Activated naive CD4-positive, alpha-beta T cell treated with anti-CD3 and anti-CD28 coated beads, Interleukin-2, amount 50 U/mL, for 24 hours (primary cell): ENCODE results near the gene SLC36A1.
"Not testable (repeated sequence)": the region's sequence is repeated elsewhere in the genome, so short reads cannot be mapped to it uniquely, and the experiment has no call there.

Experiments
- H3K27ac Mint-ChIP-seq: one replicate; pipeline ENCODE4 v1.8.0; 2021; ENCODE audit warnings: mild to moderate bottlenecking, mixed read lengths
- H3K27me3 Mint-ChIP-seq: one replicate; pipeline ENCODE4 v1.8.0; 2021; ENCODE audit warnings: mixed read lengths
- H3K36me3 Mint-ChIP-seq: one replicate; pipeline ENCODE4 v1.8.0; 2021; ENCODE audit warnings: mixed read lengths
- H3K4me1 Mint-ChIP-seq: one replicate; pipeline ENCODE4 v1.8.0; 2021; ENCODE audit warnings: mixed read lengths
- H3K4me3 Mint-ChIP-seq: one replicate; pipeline ENCODE4 v1.8.0; 2021; ENCODE audit warnings: mild to moderate bottlenecking, mixed read lengths
- H3K9me3 Mint-ChIP-seq: one replicate; pipeline ENCODE4 v1.8.0; 2021; ENCODE audit warnings: mixed read lengths

The SLC36A1 gene

DNA sequence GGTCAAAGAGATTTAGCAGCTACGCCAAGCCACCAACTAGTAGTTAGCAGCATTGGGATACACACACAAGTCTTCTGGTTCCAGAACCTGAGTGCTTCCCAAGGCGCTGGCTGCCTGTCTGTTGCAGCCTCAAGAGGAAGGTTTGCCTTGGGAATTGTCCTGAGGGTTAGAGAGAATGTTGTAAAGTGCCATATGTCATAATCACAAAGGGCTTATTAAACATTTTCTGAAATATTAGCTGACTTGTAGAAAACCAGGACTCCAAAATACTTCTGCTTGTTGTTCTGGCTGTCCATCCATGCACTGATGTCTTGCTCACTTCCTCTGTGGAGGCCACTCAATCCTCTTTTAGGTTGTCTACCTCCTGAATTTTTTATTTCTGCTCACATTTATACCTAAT lies 46.3 kb downstream of the SLC36A1 start:
- no peak overlapping the region for H3K4me3 Mint-ChIP-seq

DNA sequence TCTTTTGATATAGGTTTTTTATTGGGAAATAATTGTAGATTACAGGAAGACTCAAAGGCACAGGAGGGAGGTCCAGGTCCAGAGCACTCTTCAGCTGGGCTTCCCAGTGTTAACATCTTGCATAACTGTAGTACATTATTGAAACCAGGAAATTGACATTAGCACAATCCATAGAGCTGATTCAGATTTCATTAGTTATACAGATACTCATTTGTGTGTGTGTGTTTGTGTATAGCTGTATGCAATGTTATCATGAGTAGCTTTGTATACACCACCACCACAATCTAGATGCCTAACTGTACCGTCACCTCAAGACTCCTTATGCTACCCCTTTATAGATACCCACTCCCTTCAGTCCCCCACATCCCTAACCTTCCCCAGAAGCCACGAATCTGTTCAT lies 47.9 kb downstream of the SLC36A1 start:
- Mint-ChIP-seq H3K36me3 (peaks cover 3% of the 10 kb centered on the region), H3K4me3 (no peak overlapping the region), H3K9me3 (no peaks in the 10 kb centered on the region), H3K4me1 (no peaks in the 10 kb centered on the region), H3K27me3 (no peaks in the 10 kb centered on the region), H3K27ac (no peak overlapping the region)

More for the DNA sequence above, 46.3 kb downstream of the SLC36A1 start:
- no peak overlapping the region for H3K27ac Mint-ChIP-seq
- H3K27me3 Mint-ChIP-seq = no peaks in the 10 kb centered on the region
- H3K9me3 Mint-ChIP-seq = no peaks in the 10 kb centered on the region
- H3K36me3 Mint-ChIP-seq = peaks cover 6% of the 10 kb centered on the region
- no peaks in the 10 kb centered on the region for H3K4me1 Mint-ChIP-seq

DNA sequence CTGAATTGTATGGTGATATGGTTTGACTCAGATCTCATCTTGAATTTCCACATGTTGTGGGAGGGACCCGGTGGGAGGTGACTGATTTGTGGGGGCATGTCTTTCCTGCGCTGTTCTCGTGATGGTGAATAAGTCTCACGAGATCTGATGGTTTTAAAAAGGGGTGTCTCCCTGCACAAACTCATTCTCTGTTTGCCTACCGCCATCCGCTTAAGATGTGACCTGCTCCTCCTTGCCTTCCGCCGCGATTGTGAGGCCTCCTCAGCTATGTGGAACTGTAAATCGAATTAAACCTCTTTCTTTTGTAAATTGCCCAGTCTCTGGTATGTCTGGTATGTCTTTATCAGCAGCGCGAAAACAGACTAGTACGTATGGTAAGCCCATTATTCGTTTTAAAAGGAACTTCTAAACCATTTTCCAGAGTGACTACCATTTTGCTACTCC lies 48.7 kb downstream of the SLC36A1 start:
- peaks cover 5% of the 10 kb centered on the region for H3K4me1 Mint-ChIP-seq
- no peaks in the 10 kb centered on the region for H3K9me3 Mint-ChIP-seq
- H3K27ac Mint-ChIP-seq = no peak overlapping the region
- H3K27me3 Mint-ChIP-seq = no peaks in the 10 kb centered on the region
- H3K36me3 Mint-ChIP-seq = peaks cover 3% of the 10 kb centered on the region
- no peak overlapping the region for H3K4me3 Mint-ChIP-seq

DNA sequence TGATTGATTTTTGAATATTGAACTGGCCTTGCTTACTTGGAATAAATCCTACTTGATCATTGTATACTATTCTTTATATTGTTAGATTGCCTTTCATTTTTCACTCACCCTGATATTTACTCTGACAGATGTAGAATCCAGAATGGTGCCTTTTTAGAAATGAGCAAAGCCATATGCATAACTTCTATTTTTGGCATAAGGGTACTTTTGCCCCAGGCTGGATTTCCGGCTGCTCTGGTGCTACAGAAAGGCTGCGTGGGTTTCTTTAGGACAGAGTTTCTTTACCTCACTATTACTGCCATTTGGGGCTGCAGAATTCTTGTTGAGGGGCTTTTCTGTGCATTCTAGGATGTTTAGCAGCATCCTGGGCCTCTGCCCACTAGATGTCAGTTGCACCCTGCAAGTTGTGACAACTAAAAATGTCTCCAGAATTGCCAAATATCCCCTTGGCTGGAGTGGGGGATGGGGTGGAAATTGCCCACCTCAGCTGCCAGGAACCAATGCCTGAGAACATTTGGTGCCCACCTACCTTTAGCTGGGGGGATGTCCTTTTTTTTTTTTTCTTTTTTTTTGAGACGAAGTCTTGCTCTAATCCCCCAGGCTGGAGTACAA lies 50.1 kb downstream of the SLC36A1 start:
- Mint-ChIP-seq H3K4me1 (peaks cover 5% of the 10 kb centered on the region), H3K4me3 (no peak overlapping the region), H3K36me3 (peaks cover 1% of the 10 kb centered on the region), H3K9me3 (no peaks in the 10 kb centered on the region), H3K27me3 (no peaks in the 10 kb centered on the region), H3K27ac (no peak overlapping the region)

DNA sequence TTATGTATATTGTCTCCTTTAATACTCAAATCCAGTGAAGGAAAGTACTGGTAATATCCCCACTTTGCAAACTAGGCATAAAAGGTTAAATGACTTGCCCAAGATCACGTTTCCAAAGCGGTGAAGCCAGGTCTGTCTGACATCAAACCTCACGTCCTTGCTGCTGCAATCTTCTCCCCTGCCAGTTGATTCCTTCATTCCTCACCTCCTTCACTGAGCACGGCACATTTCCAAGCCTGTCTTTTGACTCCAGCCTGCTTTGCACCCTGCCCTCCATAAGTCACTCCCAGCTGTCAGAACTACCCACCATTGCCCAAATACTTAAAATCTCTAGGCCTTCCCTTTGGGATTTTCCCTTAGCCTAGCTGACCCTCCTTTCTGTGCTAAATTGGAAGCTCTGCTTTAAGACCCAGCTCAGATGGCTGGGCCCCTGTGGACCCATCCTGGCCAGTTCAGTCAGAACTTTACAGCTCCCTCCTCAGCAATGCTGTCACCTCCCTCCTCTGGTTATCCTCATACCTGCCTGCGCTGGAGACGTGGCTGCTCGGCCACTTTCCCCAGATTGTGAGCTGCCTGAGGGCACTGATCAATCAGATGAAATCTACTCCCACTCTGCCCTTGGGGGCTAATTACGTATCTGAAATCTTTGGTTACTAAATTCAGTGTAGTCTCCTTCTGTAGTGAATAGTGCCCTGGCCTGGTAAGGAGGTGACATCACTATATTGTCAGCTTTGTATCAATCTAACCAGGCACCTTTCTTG lies 51.2 kb downstream of the SLC36A1 start:
- H3K9me3 Mint-ChIP-seq = no peaks in the 10 kb centered on the region
- H3K27ac Mint-ChIP-seq = peak overlapping the region; percentile 52
- H3K4me1 Mint-ChIP-seq = peaks cover 5% of the 10 kb centered on the region
- H3K36me3 Mint-ChIP-seq = peaks cover 1% of the 10 kb centered on the region
- no peaks in the 10 kb centered on the region for H3K27me3 Mint-ChIP-seq
- no peak overlapping the region for H3K4me3 Mint-ChIP-seq

- no peaks in the 10 kb centered on the region for H3K27me3 Mint-ChIP-seq
- H3K4me3 Mint-ChIP-seq = no peak overlapping the region
- H3K9me3 Mint-ChIP-seq = no peaks in the 10 kb centered on the region
- H3K27ac Mint-ChIP-seq = no peak overlapping the region
- no peaks in the 10 kb centered on the region for H3K36me3 Mint-ChIP-seq
- peaks cover 5% of the 10 kb centered on the region for H3K4me1 Mint-ChIP-seq
Observed at GRCh38 chr5:151499501-151500035, 52.2 kb downstream of the SLC36A1 start.

GRCh38 chr5:151504006-151504405 lies 56.6 kb downstream of the SLC36A1 start:
- H3K27ac Mint-ChIP-seq = no peak overlapping the region
- peaks cover 5% of the 10 kb centered on the region for H3K4me1 Mint-ChIP-seq
- no peaks in the 10 kb centered on the region for H3K27me3 Mint-ChIP-seq
- no peaks in the 10 kb centered on the region for H3K36me3 Mint-ChIP-seq
- no peaks in the 10 kb centered on the region for H3K9me3 Mint-ChIP-seq
- H3K4me3 Mint-ChIP-seq = no peak overlapping the region

- H3K27me3 Mint-ChIP-seq, H3K4me3 Mint-ChIP-seq, H3K9me3 Mint-ChIP-seq, H3K4me1 Mint-ChIP-seq, H3K27ac Mint-ChIP-seq, H3K36me3 Mint-ChIP-seq: not testable (repeated sequence)
Observed at GRCh38 chr5:151508308-151508707, 60.9 kb downstream of the SLC36A1 start.

- no peaks in the 10 kb centered on the region for H3K9me3 Mint-ChIP-seq
- no peaks in the 10 kb centered on the region for H3K27me3 Mint-ChIP-seq
- no peak overlapping the region for H3K4me3 Mint-ChIP-seq
- no peak overlapping the region for H3K27ac Mint-ChIP-seq
- no peaks in the 10 kb centered on the region for H3K4me1 Mint-ChIP-seq
- H3K36me3 Mint-ChIP-seq = no peaks in the 10 kb centered on the region
Observed at GRCh38 chr5:151509231-151509630, 61.8 kb downstream of the SLC36A1 start.

- Mint-ChIP-seq H3K36me3 (no peaks in the 10 kb centered on the region), H3K27me3 (no peaks in the 10 kb centered on the region), H3K4me3 (no peak overlapping the region), H3K27ac (no peak overlapping the region), H3K9me3 (no peaks in the 10 kb centered on the region), H3K4me1 (no peaks in the 10 kb centered on the region)
Observed at GRCh38 chr5:151509836-151510235, 62.4 kb downstream of the SLC36A1 start.

DNA sequence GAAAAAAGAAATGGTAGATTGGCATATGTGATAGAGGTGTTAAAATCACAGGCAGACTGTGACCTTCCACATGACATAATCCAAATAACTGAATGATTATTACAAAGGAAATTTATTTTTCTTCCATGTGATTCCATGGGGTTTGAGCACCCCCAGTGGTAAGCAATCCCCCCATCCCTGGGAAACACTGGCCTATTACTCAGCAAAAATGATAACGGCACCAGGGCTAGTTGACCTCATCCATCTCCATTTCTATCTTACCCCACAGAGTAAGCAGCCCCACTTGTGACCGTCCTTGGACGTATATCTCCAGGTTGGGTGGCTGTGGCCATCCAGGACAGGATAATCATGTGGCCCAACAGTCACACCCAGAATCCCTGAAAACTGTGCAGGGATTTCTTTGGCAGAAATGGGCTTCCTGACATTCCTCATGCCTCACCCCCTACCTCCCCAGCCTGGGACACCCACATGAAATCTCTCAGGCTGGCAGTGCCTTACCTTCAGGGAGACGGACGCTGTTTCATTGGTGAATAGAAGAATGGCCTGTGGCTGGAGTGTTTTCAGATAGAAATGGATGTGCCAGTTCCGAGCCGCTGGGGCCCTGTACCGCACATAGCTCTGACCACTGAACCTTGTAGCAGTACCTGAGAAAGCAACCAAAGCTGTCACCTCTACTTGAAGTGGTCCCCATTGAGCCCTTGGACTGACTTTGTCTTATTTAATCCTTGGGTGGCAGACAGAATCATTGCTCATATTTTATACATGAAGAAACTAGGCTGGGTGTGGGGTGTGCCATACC lies 69.9 kb downstream of the SLC36A1 start:
- H3K36me3 Mint-ChIP-seq = no peaks in the 10 kb centered on the region
- H3K27ac Mint-ChIP-seq = no peak overlapping the region
- peaks cover 1% of the 10 kb centered on the region for H3K4me1 Mint-ChIP-seq
- no peaks in the 10 kb centered on the region for H3K27me3 Mint-ChIP-seq
- H3K4me3 Mint-ChIP-seq = no peak overlapping the region
- H3K9me3 Mint-ChIP-seq = no peaks in the 10 kb centered on the region

GRCh38 chr5:151520294-151520693 lies 72.9 kb downstream of the SLC36A1 start:
- Mint-ChIP-seq H3K9me3 (no peaks in the 10 kb centered on the region), H3K4me1 (peaks cover 9% of the 10 kb centered on the region), H3K4me3 (no peak overlapping the region), H3K36me3 (no peaks in the 10 kb centered on the region), H3K27me3 (no peaks in the 10 kb centered on the region), H3K27ac (no peak overlapping the region)

- no peak overlapping the region for H3K4me3 Mint-ChIP-seq
- H3K9me3 Mint-ChIP-seq = no peaks in the 10 kb centered on the region
- H3K27ac Mint-ChIP-seq = no peak overlapping the region
- no peaks in the 10 kb centered on the region for H3K27me3 Mint-ChIP-seq
- no peaks in the 10 kb centered on the region for H3K36me3 Mint-ChIP-seq
- peaks cover 9% of the 10 kb centered on the region for H3K4me1 Mint-ChIP-seq
Observed at GRCh38 chr5:151522226-151522625, 74.8 kb downstream of the SLC36A1 start.

- Mint-ChIP-seq H3K4me1 (peaks cover 9% of the 10 kb centered on the region), H3K4me3 (no peak overlapping the region), H3K9me3 (no peaks in the 10 kb centered on the region), H3K27ac (no peak overlapping the region), H3K36me3 (no peaks in the 10 kb centered on the region), H3K27me3 (no peaks in the 10 kb centered on the region)
Observed at GRCh38 chr5:151523335-151523734, 75.9 kb downstream of the SLC36A1 start.

GRCh38 chr5:151528153-151528552 lies 80.8 kb downstream of the SLC36A1 start:
- Mint-ChIP-seq H3K4me3 (no peak overlapping the region), H3K27ac (no peak overlapping the region), H3K9me3 (no peaks in the 10 kb centered on the region), H3K4me1 (no peaks in the 10 kb centered on the region), H3K36me3 (no peaks in the 10 kb centered on the region), H3K27me3 (no peaks in the 10 kb centered on the region)

- no peak overlapping the region for H3K27ac Mint-ChIP-seq
- no peak overlapping the region for H3K4me3 Mint-ChIP-seq
- no peaks in the 10 kb centered on the region for H3K27me3 Mint-ChIP-seq
- H3K4me1 Mint-ChIP-seq = no peaks in the 10 kb centered on the region
- H3K9me3 Mint-ChIP-seq = no peaks in the 10 kb centered on the region
- H3K36me3 Mint-ChIP-seq = no peaks in the 10 kb centered on the region
Observed at GRCh38 chr5:151528996-151529395, 81.6 kb downstream of the SLC36A1 start.
